Breast epithelium (tissue), 3 donors: ENCODE data around the gene PTGES3.

Source experiments
- CTCF ChIP-seq, 3 donors: fragments of 450-650 bp; IDR thresholded peaks; one replicate each; pipeline ENCODE4 v1.5.1; 2016 to 2017; ENCODE audit warnings: antibody characterized with exemption in 3 of 3, mild to moderate bottlenecking in 3 of 3, moderate library complexity in 3 of 3
- POLR2AphosphoS5 ChIP-seq, 3 donors: sonication (generic); formaldehyde crosslinking; IDR thresholded peaks; one replicate each; pipeline ENCODE4 v1.6.1; 2017; ENCODE audit warnings: antibody characterized with exemption in 3 of 3

GRCh38 chr12:56718149-56718548, 30.1 kb upstream of the PTGES3 start:
- TF ChIP-seq POLR2AphosphoS5 (IDR thresholded peaks at IDR 0.05) (no peak), CTCF (IDR thresholded peaks at IDR 0.05) (no peak)
